IMR-90 (cell line): ENCODE data around the gene CYYR1. TPM values are rescaled to one million over a fixed set of nuclear protein-coding genes. Genes with fewer than 3 reads are reported as not detected.

Experiments
- ATAC-seq: fragments of 200-7000 bp; cut with Tn5 transposase; 2 replicates; pipeline ENCODE4 v1.9.1; 2020; ENCODE audit warnings: low read depth, mild to moderate bottlenecking, moderate library complexity
- BruUV-seq: library from RNA; stranded (reverse); fragments of 400-500 nt; replicated peaks from 2 replicates; lab custom pipeline; 2021; lab: Mats Ljungman, UMichigan
- CTCF ChIA-PET: fragments of 300-600 bp; formaldehyde crosslinking; extraction: SDS; loops from one replicate; lab custom pipeline; 2021; ENCODE audit warnings: antibody characterized with exemption; lab: Yijun Ruan, JAX
- POLR2A ChIA-PET: fragments of 300-600 bp; sonication (Branson Sonifier 250); formaldehyde crosslinking; loops from one replicate; lab custom pipeline; 2022; ENCODE audit warnings: antibody characterized with exemption; ENCODE audit not compliant: unreplicated experiment; lab: Charles Lee
- DNase-seq: peaks from one replicate; pipeline ENCODE4 v3.0.0; 2013
- H2AFZ ChIP-seq: replicated peaks from 2 replicates; pipeline ENCODE3; 2013; ENCODE audit warnings: low read length, mild to moderate bottlenecking; ENCODE audit not compliant: poor library complexity
- H2AK5ac ChIP-seq: 2 replicates; pipeline ENCODE4 v1.6.1; 2013; ENCODE audit warnings: low read depth, low read length, inconsistent platforms
- H2AK9ac ChIP-seq: replicated peaks from 2 replicates; pipeline ENCODE3; 2013; ENCODE audit warnings: mild to moderate bottlenecking, low read depth, low read length, moderate library complexity; ENCODE audit not compliant: poor library complexity
- H2BK120ac ChIP-seq: 2 replicates; pipeline ENCODE4 v1.6.1; 2013; ENCODE audit warnings: low read depth, low read length, inconsistent platforms
- H2BK15ac ChIP-seq: 3 replicates; pipeline ENCODE4 v1.6.1; 2013; ENCODE audit warnings: low read depth, low read length, inconsistent platforms
- H2BK20ac ChIP-seq: 2 replicates; pipeline ENCODE4 v1.6.1; 2013; ENCODE audit warnings: low read depth, mild to moderate bottlenecking, inconsistent platforms, low read length, moderate library complexity
- H2BK5ac ChIP-seq: 2 replicates; pipeline ENCODE4 v1.6.1; 2013; ENCODE audit warnings: mild to moderate bottlenecking, low read depth, low read length, inconsistent platforms; ENCODE audit not compliant: poor library complexity, severe bottlenecking
- H3K14ac ChIP-seq: replicated peaks from 2 replicates; pipeline ENCODE4 v1.6.1; 2013; ENCODE audit warnings: low read depth, low read length, inconsistent platforms
- H3K18ac ChIP-seq: 2 replicates; pipeline ENCODE4 v1.6.1; 2013; ENCODE audit warnings: low read depth, low read length, control low read depth
- H3K23ac ChIP-seq: 2 replicates; pipeline ENCODE4 v1.6.1; 2013; ENCODE audit warnings: low read depth, low read length, inconsistent platforms
- H3K27ac ChIP-seq: 2 replicates; pipeline ENCODE4 v1.5.1; 2013; ENCODE audit warnings: mild to moderate bottlenecking, control low read depth, low read length; ENCODE audit not compliant: insufficient read depth
- H3K27me3 ChIP-seq: 2 replicates; pipeline ENCODE4 v1.6.1; 2013; ENCODE audit warnings: low read length; ENCODE audit not compliant: control insufficient read depth, insufficient read depth
- H3K36me3 ChIP-seq: 2 replicates; pipeline ENCODE4 v1.6.1; 2013; ENCODE audit warnings: low read length, mixed read lengths; ENCODE audit not compliant: control insufficient read depth, insufficient read depth
- H3K4ac ChIP-seq: 2 replicates; pipeline ENCODE4 v1.6.1; 2013; ENCODE audit warnings: low read depth, low read length, inconsistent platforms
- H3K4me1 ChIP-seq: 2 replicates; pipeline ENCODE4 v1.6.1; 2013; ENCODE audit warnings: low read length, mixed read lengths; ENCODE audit not compliant: control insufficient read depth, insufficient read depth
- H3K4me2 ChIP-seq: 2 replicates; pipeline ENCODE4 v1.6.1; 2013; ENCODE audit warnings: low read depth, mild to moderate bottlenecking, control low read depth, low read length, moderate library complexity
- H3K4me3 ChIP-seq: 2 replicates; pipeline ENCODE4 v1.5.1; 2013; ENCODE audit warnings: low read depth, mild to moderate bottlenecking, control low read depth, low read length, moderate library complexity; ENCODE audit not compliant: insufficient read depth
- H3K56ac ChIP-seq: 2 replicates; pipeline ENCODE4 v1.6.1; 2013; ENCODE audit warnings: low read length, inconsistent platforms; ENCODE audit not compliant: insufficient read depth; ENCODE audit errors: extremely low read depth
- H3K79me1 ChIP-seq, 2 experiments: 2 replicates each; pipeline ENCODE4 v1.6.1; 2013; ENCODE audit warnings: low read length in 2 of 2, inconsistent platforms in 1 of 2, low read depth in 1 of 2
- H3K9ac ChIP-seq: 2 replicates; pipeline ENCODE4 v1.6.1; 2013; ENCODE audit warnings: low read depth, low read length, control low read depth
- H3K9me1 ChIP-seq: 2 replicates; pipeline ENCODE4 v1.6.1; 2013; ENCODE audit warnings: low read length, inconsistent platforms; ENCODE audit not compliant: insufficient read depth
- H3K9me3 ChIP-seq: 2 replicates; pipeline ENCODE4 v1.6.1; 2013; ENCODE audit warnings: low read length; ENCODE audit not compliant: control insufficient read depth, insufficient read depth
- H4K20me1 ChIP-seq: 2 replicates; pipeline ENCODE4 v1.6.1; 2013; ENCODE audit warnings: low read length, inconsistent platforms; ENCODE audit not compliant: insufficient read depth
- H4K5ac ChIP-seq: 2 replicates; pipeline ENCODE4 v1.6.1; 2013; ENCODE audit warnings: mild to moderate bottlenecking, low read depth, low read length, control low read depth
- H4K8ac ChIP-seq, 2 experiments: 2 replicates each; pipeline ENCODE4 v1.6.1; 2013; ENCODE audit warnings: low read depth in 2 of 2, low read length in 2 of 2, control low read depth in 1 of 2, inconsistent platforms in 1 of 2
- H4K91ac ChIP-seq: 2 replicates; pipeline ENCODE4 v1.6.1; 2013; ENCODE audit warnings: low read depth, low read length, inconsistent platforms; ENCODE audit not compliant: insufficient read depth
- CEBPB ChIP-seq: IDR thresholded peaks from 2 replicates; pipeline ENCODE4 v1.6.1; 2012; ENCODE audit warnings: low read depth, low read length, improper control_type of control experiment
- CHD1 ChIP-seq: IDR thresholded peaks from 2 replicates; pipeline ENCODE4 v1.6.1; 2012; ENCODE audit warnings: low read depth, low read length, improper control_type of control experiment
- MAZ ChIP-seq: IDR thresholded peaks from 2 replicates; pipeline ENCODE4 v1.6.1; 2012; ENCODE audit warnings: low read depth, mild to moderate bottlenecking, low read length, improper control_type of control experiment, moderate library complexity, borderline replicate concordance
- SMC3 ChIP-seq: fragments of 150-350 bp; IDR thresholded peaks from 2 replicates; pipeline ENCODE4 v1.6.1; 2016; ENCODE audit warnings: low read depth, mild to moderate bottlenecking, antibody characterized with exemption, low read length, moderate library complexity
- WGBS, 2 experiments: methylation state at CpG; one replicate each; pipeline versions ENCODE4 v1.1.5 to v1.1.7; 2013; ENCODE audit warnings: missing lambda C conversion rate in 2 of 2; ENCODE audit not compliant: insufficient read length in 1 of 2; ENCODE audit errors: extremely low coverage in 2 of 2; 5-methylcytosine and 5-hydroxymethylcytosine counted together
- dilution Hi-C: fragments of 300-500 bp; cut with HindIII; formaldehyde crosslinking; loops from one replicate; pipeline ENCODE4 v1.14.3; 2018; ENCODE audit warnings: low sequenced_read_pairs; ENCODE audit not compliant: unreplicated experiment
- in situ Hi-C: fragments of 300-500 bp; cut with MboI; formaldehyde crosslinking; loops from 3 replicates; pipeline ENCODE4 v1.14.3; 2019; ENCODE audit warnings: low sequenced_read_pairs, inconsistent platforms, mixed read lengths
- intact Hi-C: fragments of 100-400 bp; cut with micrococcal nuclease; formaldehyde crosslinking; loops from 2 replicates; pipeline ENCODE4 v1.10.0; 2022
- polyA plus RNA-seq, 3 experiments: library from polyadenylated mRNA; depleted of rRNA; stranded (reverse); fragments of >200 nt; gene quantifications; 2 replicates each; pipeline ENCODE4 v1.2.3, GENCODE V29; 2012; ENCODE audit warnings: low replicate concordance in 1 of 3
- total RNA-seq: library from RNA; depleted of rRNA; stranded (reverse); fragments of >200 nt; gene quantifications from 2 replicates; pipeline ENCODE4 v1.2.3, GENCODE V29; 2012

The CYYR1 gene
- total and polyA plus RNA-seq, 2 of the 4 experiments (the other 2 are of a cell fraction), result not detected

DNA sequence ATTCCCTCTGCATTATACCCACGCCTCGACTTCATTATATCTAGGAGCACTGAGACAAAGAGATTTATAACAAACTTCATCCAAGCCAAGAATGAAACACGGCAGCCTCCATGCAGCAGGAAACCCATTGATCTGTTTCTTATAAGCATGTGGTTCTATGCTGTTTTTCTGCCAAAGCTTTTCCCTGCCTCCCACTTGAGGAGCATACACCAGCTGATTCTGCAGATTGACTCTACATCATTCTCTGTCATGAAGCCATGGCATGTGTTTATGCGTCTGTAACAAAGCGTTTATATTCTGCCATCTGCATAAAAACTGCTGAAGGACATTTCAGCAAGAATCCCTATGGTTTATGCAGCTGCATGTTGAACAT is 102.0 kb downstream of the CYYR1 start:
- H4K91ac ChIP-seq, result no peak overlapping the region

More for the DNA sequence above, 102.0 kb downstream of the CYYR1 start:
- Histone ChIP-seq H4K8ac (no peak overlapping the region), H3K4ac (no peak overlapping the region), H3K36me3 (no peaks in the 10 kb centered on the region), H3K14ac (no peak overlapping the region), H2AFZ (no peak overlapping the region), H3K79me1 (no peaks in the 10 kb centered on the region), H2BK15ac (no peak overlapping the region), H3K18ac (no peak overlapping the region), H4K5ac (no peak overlapping the region), H3K9ac (no peak overlapping the region), H3K27ac (no peak overlapping the region), H3K27me3 (no peaks in the 10 kb centered on the region), H3K9me1 (no peaks in the 10 kb centered on the region), H2BK120ac (no peak overlapping the region), H3K4me2 (no peak overlapping the region), H3K23ac (no peak overlapping the region), H3K4me1 (no peaks in the 10 kb centered on the region), H2BK20ac (no peak overlapping the region), H2AK5ac (no peak overlapping the region), H2BK5ac (no peak overlapping the region), H3K56ac (no peak overlapping the region), H4K20me1 (no peaks in the 10 kb centered on the region), H3K4me3 (no peak overlapping the region), H2AK9ac (no peak overlapping the region), H3K9me3 (no peaks in the 10 kb centered on the region)
- DNase-seq (no peak), ATAC-seq (no peak)
- WGBS, 2 experiments, result no CpG with 5 or more reads among the region's 5 CpGs
- dilution Hi-C loops (no loop called here), in situ Hi-C loops (no loop called here), intact Hi-C loops (no loop called here)
- TF ChIP-seq MAZ, result no peak
- no peak for TF ChIP-seq CHD1
- TF ChIP-seq CEBPB, result no peak
- no peak for TF ChIP-seq SMC3
- CTCF ChIA-PET, result no interaction called here
- BruUV-seq, result no TSS peak
- POLR2A ChIA-PET, result no interaction called here
